ENCODE data around the gene HS6ST3. TPM values are rescaled to one million over a fixed set of nuclear protein-coding genes. Genes with fewer than 3 reads are reported as not detected.
A peak's percentile ranks its signal among the peaks of the same experiment; 100 is the strongest.
"Not testable (repeated sequence)": the region's sequence is repeated elsewhere in the genome, so short reads cannot be mapped to it uniquely, and the experiment has no call there.

HS6ST3 gene
- polyA plus RNA-seq, 6 donors from 2014 or later, result not detected

DNA sequence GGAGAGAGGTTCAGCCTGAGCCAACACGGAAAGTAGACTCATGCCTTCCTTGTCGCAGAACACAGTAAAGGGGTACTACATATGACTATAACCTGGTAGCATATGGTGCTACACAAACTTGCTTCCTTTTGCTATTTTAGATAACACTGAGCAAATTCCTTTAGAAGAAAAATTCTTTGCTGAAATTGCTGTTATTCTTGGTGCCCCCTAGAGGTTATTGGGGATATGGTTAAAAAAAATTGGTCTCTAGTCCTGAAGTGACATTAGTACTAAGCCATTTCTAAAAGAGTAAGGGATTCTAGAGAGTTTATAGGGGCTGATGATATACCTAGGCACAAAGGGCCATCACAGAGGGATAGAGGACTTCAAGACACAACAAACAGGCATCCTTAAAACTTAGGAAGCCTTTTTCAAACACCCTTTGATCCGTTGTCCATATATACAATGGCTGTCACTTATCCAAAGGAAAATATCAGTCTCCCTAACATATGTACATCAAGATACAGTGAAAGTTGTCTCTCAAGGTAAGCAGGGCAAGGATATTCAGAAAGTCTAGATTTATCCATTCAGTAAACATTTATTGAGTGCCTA is 13.9 kb upstream of the HS6ST3 start:
- H3K4me1 Mint-ChIP-seq, result no peaks in the 10 kb centered on the region
- no peak overlapping the region for H3K27ac Mint-ChIP-seq
- no peak overlapping the region for H3K4me3 Mint-ChIP-seq
- no peaks in the 10 kb centered on the region for H3K36me3 Mint-ChIP-seq
- no peak for DNase-seq
- peaks cover 0 to 8% (median 0%) of the 10 kb centered on the region in 7 donors for H3K9me3 Mint-ChIP-seq
- H3K27me3 Mint-ChIP-seq, result peaks cover 0 to 16% (median 6%) of the 10 kb centered on the region in 3 donors
- ATAC-seq (ENCODE audit: low read depth in 2 of 2), result no peak

DNA sequence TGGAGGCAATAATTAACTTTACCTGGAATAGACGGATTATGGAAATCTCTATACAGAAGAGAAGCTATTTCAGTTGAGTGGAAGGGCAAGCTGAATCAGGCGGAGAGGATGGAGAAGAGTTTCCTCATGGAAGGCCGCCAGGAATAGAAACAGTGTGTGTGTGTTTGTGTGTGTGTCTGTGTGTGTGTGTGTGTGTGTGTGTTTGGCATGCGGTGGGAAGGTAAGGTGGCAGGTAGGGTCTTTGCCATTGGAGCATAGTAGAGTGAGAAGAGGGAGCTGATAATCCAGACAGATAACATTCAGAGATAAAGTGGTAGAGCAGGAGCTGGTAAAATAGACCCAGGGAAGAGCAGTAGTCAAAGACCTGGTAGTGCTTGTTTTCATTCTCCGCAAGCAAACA is 9.2 kb upstream of the HS6ST3 start:
- DNase-seq (no peak), ATAC-seq (ENCODE audit: low read depth in 2 of 2) (no peak)
- Mint-ChIP-seq H3K4me3 (no peak overlapping the region), H3K4me1 (no peaks in the 10 kb centered on the region), H3K9me3 (peaks cover 0 to 10% (median under 1%) of the 10 kb centered on the region in 7 donors), H3K27ac (no peak overlapping the region), H3K36me3 (no peaks in the 10 kb centered on the region), H3K27me3 (peaks cover 9 to 26% (median 16%) of the 10 kb centered on the region in 3 donors)

DNA sequence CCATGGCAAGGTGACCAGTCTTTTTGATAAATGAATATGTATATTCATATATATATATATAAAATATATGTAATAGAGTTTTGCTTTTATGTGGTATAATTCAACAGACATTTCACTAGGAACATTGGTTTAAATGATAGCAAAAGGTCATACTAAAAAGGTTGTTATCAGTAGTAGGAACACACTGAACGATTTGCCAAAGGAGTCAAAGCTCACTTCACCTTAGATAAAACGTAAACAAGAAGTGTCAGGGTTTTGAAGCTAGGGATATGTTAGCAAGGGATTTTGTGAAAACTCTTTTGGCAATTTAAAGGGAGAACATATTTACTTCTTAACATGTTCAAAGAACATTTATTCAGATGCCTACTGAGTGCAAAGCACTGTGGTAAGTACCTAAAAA is 8.0 kb upstream of the HS6ST3 start:
- peaks cover 0 to 10% (median 2%) of the 10 kb centered on the region in 7 donors for H3K9me3 Mint-ChIP-seq
- H3K4me3 Mint-ChIP-seq, result no peak overlapping the region
- H3K27me3 Mint-ChIP-seq, result peaks cover 13 to 30% (median 28%) of the 10 kb centered on the region in 3 donors
- no peaks in the 10 kb centered on the region for H3K4me1 Mint-ChIP-seq
- DNase-seq (no peak), ATAC-seq (ENCODE audit: low read depth in 2 of 2) (no peak)
- H3K36me3 Mint-ChIP-seq, result no peaks in the 10 kb centered on the region
- H3K27ac Mint-ChIP-seq, result no peak overlapping the region

DNA sequence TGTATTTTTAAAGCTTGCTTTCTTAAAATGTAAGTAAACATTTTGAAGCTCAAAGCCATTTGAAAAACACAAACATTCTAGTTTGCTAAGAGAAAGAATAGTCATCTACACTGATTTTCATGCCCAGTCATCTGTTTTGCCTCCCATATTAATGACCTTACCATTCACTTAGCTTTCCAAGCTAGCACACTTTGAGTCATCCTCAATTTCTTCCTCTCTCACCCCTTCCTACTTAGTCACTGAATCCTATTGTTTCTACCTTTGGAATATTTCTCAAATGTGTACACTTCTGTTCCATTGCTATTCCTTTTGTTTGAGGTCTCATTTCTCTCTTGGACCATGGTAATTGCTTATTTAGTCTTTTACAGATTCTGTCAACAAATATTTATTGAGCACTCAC is 7.3 kb upstream of the HS6ST3 start:
- peaks cover 0 to 10% (median 2%) of the 10 kb centered on the region in 7 donors for H3K9me3 Mint-ChIP-seq
- H3K4me3 Mint-ChIP-seq, result no peak overlapping the region
- H3K4me1 Mint-ChIP-seq, result no peaks in the 10 kb centered on the region
- no peak overlapping the region for H3K27ac Mint-ChIP-seq
- DNase-seq (no peak), ATAC-seq (ENCODE audit: low read depth in 2 of 2) (no peak)
- peaks cover 13 to 34% (median 30%) of the 10 kb centered on the region in 3 donors for H3K27me3 Mint-ChIP-seq
- no peaks in the 10 kb centered on the region for H3K36me3 Mint-ChIP-seq

DNA sequence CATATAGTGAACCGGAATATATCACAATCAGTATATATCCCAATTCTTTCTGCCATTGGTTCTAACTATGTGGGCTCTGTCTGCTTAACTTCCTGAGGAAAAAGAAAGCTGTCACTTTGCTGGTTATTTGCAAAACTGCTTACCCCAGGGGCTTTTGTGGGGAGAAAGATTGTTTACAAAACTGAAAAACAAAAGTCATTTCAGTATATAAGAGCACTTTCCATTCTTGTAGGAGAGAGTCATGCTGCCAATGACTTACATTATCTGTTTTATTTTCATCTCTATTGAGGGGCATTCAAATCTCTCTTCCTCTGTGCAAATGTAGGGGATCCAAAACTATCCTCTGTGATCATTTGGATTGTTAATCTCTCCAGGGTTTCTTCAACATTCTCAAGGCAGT is 3.2 kb upstream of the HS6ST3 start:
- Mint-ChIP-seq H3K9me3 (peaks cover 0 to 8% (median 2%) of the 10 kb centered on the region in 7 donors), H3K27me3 (peaks cover 32 to 56% (median 47%) of the 10 kb centered on the region in 3 donors), H3K4me1 (peaks cover 0 to 6% (median 0%) of the 10 kb centered on the region in 3 donors), H3K4me3 (no peak overlapping the region), H3K27ac (no peak overlapping the region), H3K36me3 (no peaks in the 10 kb centered on the region)
- ATAC-seq (ENCODE audit: low read depth in 2 of 2) (no peak), DNase-seq (no peak)

DNA sequence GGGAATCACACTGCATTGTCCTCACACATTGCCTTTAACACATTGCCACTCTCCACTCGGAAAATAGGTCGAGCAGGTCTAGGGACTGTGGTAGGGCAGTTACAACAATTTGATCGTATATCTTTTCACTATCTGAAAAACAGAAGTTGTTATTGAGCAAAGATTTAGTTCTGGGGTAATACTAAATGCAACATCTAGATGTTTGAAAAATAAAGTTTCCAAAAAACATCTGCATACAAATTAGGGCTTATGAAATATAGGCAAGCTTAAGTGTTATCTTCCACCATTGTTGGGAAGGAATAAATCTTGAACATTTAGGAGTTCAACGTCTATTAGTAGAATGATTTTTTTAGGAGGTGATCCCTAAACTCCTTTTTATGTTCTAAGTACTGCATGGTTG is 768 bp upstream of the HS6ST3 start:
- H3K27ac Mint-ChIP-seq, result no peak overlapping the region
- DNase-seq (no peak), ATAC-seq (ENCODE audit: low read depth in 2 of 2) (no peak)
- H3K36me3 Mint-ChIP-seq, result no peaks in the 10 kb centered on the region
- peak overlapping the region in 3 of 8 donors; percentile 26 to 55 (median 32) for H3K4me3 Mint-ChIP-seq
- H3K4me1 Mint-ChIP-seq, result peaks cover 0 to 10% (median 0%) of the 10 kb centered on the region in 3 donors
- H3K9me3 Mint-ChIP-seq, result peaks cover 0 to 8% (median 2%) of the 10 kb centered on the region in 7 donors
- peaks cover 52 to 71% (median 70%) of the 10 kb centered on the region in 3 donors for H3K27me3 Mint-ChIP-seq

DNA sequence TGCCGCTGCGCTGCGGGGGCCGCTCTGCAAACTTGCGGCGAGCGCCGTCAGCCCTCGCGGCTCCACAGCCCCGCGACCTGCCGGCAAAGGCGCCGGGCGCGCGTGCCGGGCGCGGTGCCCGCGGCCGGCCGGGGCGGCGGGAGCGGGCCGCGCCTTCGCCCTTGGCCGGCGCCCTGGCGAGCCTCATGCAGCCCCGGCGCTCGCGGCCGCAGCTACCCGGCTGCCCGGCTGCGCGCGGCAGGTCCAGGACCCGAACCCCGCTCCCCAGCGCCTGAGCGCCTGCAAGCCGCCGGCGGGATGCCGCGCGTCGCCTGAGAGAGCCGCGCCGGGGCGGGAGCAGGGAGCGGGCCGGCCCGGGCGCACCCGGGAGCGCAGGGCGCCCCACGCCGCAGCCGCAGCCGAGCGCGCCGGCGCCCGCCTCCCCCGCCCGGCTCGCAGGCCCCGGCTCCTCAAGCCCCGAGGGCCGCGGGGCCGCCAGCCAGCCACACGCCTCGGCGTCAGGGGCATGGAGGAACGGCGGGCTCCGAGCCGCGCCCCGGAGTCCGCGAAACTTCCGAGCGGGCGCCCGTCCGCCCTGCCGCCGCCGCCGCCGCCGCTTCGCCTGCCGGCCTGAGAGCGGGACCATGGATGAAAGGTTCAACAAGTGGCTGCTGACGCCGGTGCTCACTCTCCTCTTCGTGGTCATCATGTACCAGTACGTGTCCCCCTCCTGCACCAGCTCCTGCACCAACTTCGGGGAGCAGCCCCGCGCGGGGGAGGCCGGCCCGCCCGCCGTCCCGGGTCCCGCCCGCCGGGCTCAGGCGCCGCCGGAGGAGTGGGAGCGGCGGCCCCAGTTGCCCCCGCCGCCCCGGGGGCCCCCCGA is 564 bp downstream of the HS6ST3 start:
- no peaks in the 10 kb centered on the region for H3K36me3 Mint-ChIP-seq
- H3K27me3 Mint-ChIP-seq, result peaks cover 58 to 73% (median 69%) of the 10 kb centered on the region in 3 donors

DNA sequence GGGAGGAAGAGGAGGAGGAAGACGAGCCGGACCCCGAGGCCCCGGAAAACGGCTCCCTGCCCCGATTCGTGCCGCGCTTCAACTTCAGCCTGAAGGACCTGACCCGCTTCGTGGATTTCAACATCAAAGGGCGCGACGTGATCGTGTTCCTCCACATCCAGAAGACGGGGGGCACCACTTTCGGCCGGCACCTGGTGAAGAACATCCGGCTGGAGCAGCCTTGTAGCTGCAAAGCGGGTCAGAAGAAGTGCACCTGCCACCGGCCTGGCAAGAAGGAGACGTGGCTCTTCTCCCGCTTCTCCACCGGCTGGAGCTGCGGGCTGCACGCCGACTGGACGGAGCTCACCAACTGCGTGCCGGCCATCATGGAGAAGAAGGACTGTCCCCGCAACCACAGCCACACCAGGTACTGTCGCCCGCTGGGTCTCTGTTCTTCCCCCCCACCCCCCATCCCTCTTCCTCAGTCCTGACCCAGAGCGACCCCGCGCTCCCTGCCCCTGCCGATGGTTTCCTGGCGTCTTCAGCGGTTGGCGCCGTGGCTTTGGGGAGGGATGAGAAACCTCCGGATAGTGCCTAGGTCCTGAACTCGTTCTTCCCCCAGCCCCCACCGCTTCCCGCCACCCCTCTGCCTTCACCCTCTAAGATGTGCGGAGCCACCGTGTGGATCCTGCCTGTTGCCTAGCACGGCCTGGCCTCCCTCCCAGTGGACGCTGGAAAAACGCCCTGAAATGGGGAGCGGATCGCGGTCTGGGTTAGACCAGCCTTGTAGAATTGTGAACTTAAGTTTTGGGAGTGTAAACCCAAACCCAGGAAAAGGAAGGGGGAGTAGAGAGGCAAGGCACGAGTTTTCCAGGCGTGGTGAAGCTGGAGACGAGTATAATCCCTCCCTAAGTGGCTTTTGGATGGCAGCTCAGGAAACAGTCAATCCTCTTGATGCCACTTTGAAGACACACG is 1.5 kb downstream of the HS6ST3 start:
- no peak for ATAC-seq (ENCODE audit: low read depth in 2 of 2)
- peak overlapping the region in 1 of 6 donors; percentile 61 for H3K27ac Mint-ChIP-seq
- peak overlapping the region in 3 of 8 donors; percentile 9 to 85 (median 39) for H3K4me3 Mint-ChIP-seq
- H3K4me1 Mint-ChIP-seq, result peaks cover 0 to 10% (median 0%) of the 10 kb centered on the region in 3 donors
- DNase-seq, result no peak
- no peaks in the 10 kb centered on the region for H3K36me3 Mint-ChIP-seq
- H3K9me3 Mint-ChIP-seq, result peaks cover 0 to 5% (median 0%) of the 10 kb centered on the region in 7 donors
- peaks cover 59 to 65% (median 63%) of the 10 kb centered on the region in 3 donors for H3K27me3 Mint-ChIP-seq

More for the DNA sequence above, 564 bp downstream of the HS6ST3 start:
- Mint-ChIP-seq H3K9me3 (peaks cover 0 to 8% (median 2%) of the 10 kb centered on the region in 7 donors), H3K4me1 (peaks cover 0 to 10% (median 0%) of the 10 kb centered on the region in 3 donors), H3K27ac (no peak overlapping the region), H3K4me3 (no peak overlapping the region)
- ATAC-seq (ENCODE audit: low read depth in 2 of 2), result no peak
- DNase-seq, result no peak

DNA sequence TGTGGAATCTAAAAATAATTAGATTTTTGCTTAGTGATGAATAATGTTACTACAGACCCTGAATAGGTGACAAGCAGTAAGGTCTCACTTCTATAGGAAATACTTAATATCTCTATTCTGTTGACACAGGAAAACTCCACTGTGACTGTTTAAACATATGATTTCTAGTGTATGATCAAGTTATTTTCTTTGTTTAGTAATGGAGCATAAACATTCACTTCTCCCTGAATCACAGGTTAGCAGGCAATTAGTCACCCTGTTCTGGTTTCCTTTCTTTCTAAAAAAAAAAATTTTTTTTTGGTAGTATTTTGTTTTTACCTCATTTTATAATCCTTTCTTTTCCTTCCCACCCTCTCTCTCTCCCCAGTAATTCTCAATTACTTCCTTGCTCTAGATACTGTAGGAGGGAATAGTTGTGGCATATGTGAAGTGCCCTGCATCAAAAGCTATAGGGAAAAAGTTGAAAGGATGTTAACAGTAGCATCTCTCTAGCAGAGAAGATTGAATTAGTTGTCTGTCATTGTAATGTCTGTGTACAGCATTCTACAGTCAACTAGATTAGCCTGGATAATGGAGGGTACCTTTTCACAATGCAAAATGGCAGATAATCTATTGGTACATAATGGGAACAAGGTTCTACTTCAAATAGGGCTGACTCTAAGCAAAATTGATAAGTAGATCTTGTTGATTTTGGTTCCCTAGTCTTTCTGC is 3.5 kb downstream of the HS6ST3 start:
- H3K4me1 Mint-ChIP-seq, result peaks cover 0 to 10% (median 0%) of the 10 kb centered on the region in 3 donors
- H3K9me3 Mint-ChIP-seq, result peaks cover 0 to 5% (median 1%) of the 10 kb centered on the region in 7 donors
- H3K4me3 Mint-ChIP-seq, result no peak overlapping the region
- DNase-seq (no peak), ATAC-seq (ENCODE audit: low read depth in 2 of 2) (no peak)
- H3K36me3 Mint-ChIP-seq, result no peaks in the 10 kb centered on the region
- H3K27me3 Mint-ChIP-seq, result peaks cover 46 to 55% (median 50%) of the 10 kb centered on the region in 3 donors
- H3K27ac Mint-ChIP-seq, result no peak overlapping the region

DNA sequence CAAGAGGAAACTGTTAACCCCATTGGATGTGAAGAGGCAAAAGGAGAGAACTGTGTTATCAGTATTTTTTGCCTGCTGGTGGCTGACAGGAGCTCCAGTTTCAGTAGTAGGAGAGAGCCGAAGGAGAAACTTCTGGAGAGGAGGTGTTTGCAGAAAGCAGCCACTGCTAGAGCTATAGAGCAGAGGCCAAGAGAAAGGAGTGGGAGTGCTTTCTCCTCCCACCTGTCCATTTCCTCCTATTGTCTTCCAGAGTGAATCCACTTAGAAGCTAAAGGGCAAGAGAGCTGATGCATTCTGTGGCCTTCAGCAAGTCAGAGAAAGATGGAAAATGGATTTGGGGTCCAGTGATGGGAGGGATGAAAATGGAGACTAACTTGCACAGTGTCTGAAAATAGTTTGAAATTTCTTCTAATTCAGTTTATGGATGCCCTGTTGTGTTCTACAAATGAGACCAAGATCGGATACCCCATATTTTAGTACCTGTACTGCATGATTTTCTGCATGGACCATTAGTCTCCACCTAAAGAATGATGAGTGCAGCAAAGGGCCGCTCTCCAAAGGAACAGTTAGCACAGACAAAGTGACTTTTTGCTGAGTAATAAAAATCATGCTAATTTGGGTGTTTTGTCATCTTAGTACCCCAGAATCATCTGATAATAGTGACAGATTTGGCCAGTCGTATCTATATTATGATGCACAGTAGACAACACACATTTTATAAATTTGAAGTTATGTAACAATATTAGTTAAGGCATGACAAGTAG is 10.7 kb downstream of the HS6ST3 start:
- H3K4me1 Mint-ChIP-seq, result no peaks in the 10 kb centered on the region
- H3K4me3 Mint-ChIP-seq, result no peak overlapping the region
- ATAC-seq (ENCODE audit: low read depth in 2 of 2) (no peak), DNase-seq (no peak)
- H3K27me3 Mint-ChIP-seq, result peaks cover 0 to 7% (median 2%) of the 10 kb centered on the region in 3 donors
- no peaks in the 10 kb centered on the region for H3K36me3 Mint-ChIP-seq
- peaks cover 0 to 18% (median 5%) of the 10 kb centered on the region in 7 donors for H3K9me3 Mint-ChIP-seq
- H3K27ac Mint-ChIP-seq, result no peak overlapping the region

DNA sequence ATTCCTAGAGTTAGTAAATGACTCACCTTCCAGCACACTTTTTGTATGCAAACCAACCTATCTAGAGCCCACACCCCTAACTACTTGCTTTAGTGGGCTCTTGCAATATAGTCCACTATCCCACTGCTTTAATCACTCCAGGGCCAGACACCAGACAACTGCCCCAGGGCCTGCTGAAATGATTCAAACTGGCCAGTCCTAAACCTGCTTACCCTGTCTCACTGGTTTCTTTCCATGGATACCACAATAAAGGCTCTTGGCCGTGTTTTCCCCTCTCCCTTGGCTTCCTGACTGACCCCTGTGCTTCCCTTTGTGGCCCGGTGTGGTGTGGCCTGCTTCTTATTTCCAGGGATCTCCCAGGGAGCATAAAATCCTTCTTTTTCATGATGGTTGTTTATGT is 14.6 kb downstream of the HS6ST3 start:
- no peaks in the 10 kb centered on the region for H3K4me1 Mint-ChIP-seq
- H3K36me3 Mint-ChIP-seq, result peaks cover 0 to 15% of the 10 kb centered on the region in 2 donors
- no peaks in the 10 kb centered on the region for H3K27me3 Mint-ChIP-seq
- H3K4me3 Mint-ChIP-seq, result peak overlapping the region in 1 of 8 donors; percentile 38
- DNase-seq (no peak), ATAC-seq (ENCODE audit: low read depth in 2 of 2) (no peak)
- no peak overlapping the region for H3K27ac Mint-ChIP-seq
- H3K9me3 Mint-ChIP-seq, result peaks cover 14 to 50% (median 20%) of the 10 kb centered on the region in 7 donors

DNA sequence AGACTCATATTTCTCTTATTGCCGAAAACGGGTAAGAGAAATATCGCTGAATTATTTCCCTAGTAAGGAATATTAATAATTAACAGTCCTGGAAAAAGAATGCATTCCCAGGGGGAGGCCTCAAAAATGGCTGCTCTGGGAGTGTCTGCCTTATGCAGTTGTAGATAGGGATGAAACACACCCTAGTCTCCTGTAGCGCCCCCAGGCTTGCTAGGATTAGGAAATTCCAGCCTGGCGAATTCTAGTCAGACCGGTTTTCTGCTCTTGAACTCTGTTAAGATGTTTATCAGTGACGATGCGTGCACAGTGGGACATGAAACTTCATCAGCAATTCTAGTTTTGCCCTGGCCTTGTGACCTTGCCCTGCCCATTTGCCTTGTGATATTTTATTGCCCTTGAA is 18.2 kb downstream of the HS6ST3 start:
- not testable (repeated sequence) for H3K27me3 Mint-ChIP-seq; DNase-seq; H3K4me1 Mint-ChIP-seq; H3K27ac Mint-ChIP-seq; ATAC-seq (ENCODE audit: low read depth in 2 of 2); H3K4me3 Mint-ChIP-seq
- Mint-ChIP-seq H3K36me3 (peaks cover 0 to 20% of the 10 kb centered on the region in 2 donors), H3K9me3 (peaks cover 12 to 56% (median 20%) of the 10 kb centered on the region in 7 donors)
